SK-N-SH treated with all-trans-retinoic acid at 6 μM for 48 hours (cell line): ENCODE measurements around the gene ZRSR2.
"Not testable (repeated sequence)": the region's sequence is repeated elsewhere in the genome, so short reads cannot be mapped to it uniquely, and the experiment has no call there.

Experiments used
- ATAC-seq: fragments of 200-7000 bp; cut with Tn5 transposase; 3 replicates; pipeline ENCODE4 v1.9.1; 2020; ENCODE audit warnings: mild to moderate bottlenecking, moderate library complexity
- ARNTL ChIP-seq: fragments of 450-650 bp; formaldehyde crosslinking; IDR thresholded peaks from 2 replicates; pipeline ENCODE4 v1.5.0; 2020; ENCODE audit warnings: low read depth, mild to moderate bottlenecking, moderate library complexity, borderline replicate concordance
- BACH2 ChIP-seq: fragments of 250-450 bp; sonication (Bioruptor Pico); IDR thresholded peaks from 2 replicates; pipeline ENCODE4 v1.9.0; 2021; ENCODE audit warnings: mild to moderate bottlenecking, borderline replicate concordance
- CREB5 ChIP-seq: fragments of 250-450 bp; sonication (Bioruptor Pico); IDR thresholded peaks from 2 replicates; pipeline ENCODE4 v1.5.1; 2020; ENCODE audit warnings: low read depth, mild to moderate bottlenecking, moderate library complexity
- CSDC2 ChIP-seq: fragments of 250-450 bp; sonication (Bioruptor Pico); IDR thresholded peaks from 2 replicates; pipeline ENCODE4 v1.5.0; 2020; ENCODE audit warnings: mild to moderate bottlenecking, moderate library complexity
- CSRNP3 ChIP-seq: fragments of 250-450 bp; sonication (Bioruptor Pico); IDR thresholded peaks from 2 replicates; pipeline ENCODE4 v1.5.1; 2021; ENCODE audit warnings: mild to moderate bottlenecking, moderate library complexity
- ESRRG ChIP-seq: fragments of 250-450 bp; sonication (Bioruptor Pico); IDR thresholded peaks from 2 replicates; pipeline ENCODE4 v1.6.1; 2021; ENCODE audit warnings: mild to moderate bottlenecking
- GLIS3 ChIP-seq: fragments of 250-450 bp; sonication (Bioruptor Pico); IDR thresholded peaks from 2 replicates; pipeline ENCODE4 v1.5.0; 2020; ENCODE audit warnings: mild to moderate bottlenecking, moderate library complexity
- ISL1 ChIP-seq: fragments of 250-450 bp; sonication (Bioruptor Pico); IDR thresholded peaks from 2 replicates; pipeline ENCODE4 v2.1.2; 2022; ENCODE audit warnings: mild to moderate bottlenecking, moderate library complexity
- PATZ1 ChIP-seq: fragments of 250-450 bp; sonication (Bioruptor Pico); IDR thresholded peaks from 2 replicates; pipeline ENCODE4 v1.8.0; 2020; ENCODE audit warnings: mild to moderate bottlenecking, moderate library complexity, borderline replicate concordance
- POU6F1 ChIP-seq: fragments of 250-450 bp; sonication (Bioruptor Pico); IDR thresholded peaks from 2 replicates; pipeline ENCODE4 v1.8.0; 2021; ENCODE audit warnings: low read depth, mild to moderate bottlenecking, moderate library complexity, borderline replicate concordance
- PPARA ChIP-seq: fragments of 250-450 bp; sonication (Bioruptor Pico); IDR thresholded peaks from 2 replicates; pipeline ENCODE4 v1.5.0; 2020; ENCODE audit warnings: mild to moderate bottlenecking, borderline replicate concordance
- RARB ChIP-seq: fragments of 250-450 bp; sonication (Bioruptor Pico); IDR thresholded peaks from 2 replicates; pipeline ENCODE4 v1.8.0; 2021; ENCODE audit warnings: mild to moderate bottlenecking, moderate library complexity
- SNAI2 ChIP-seq: fragments of 250-450 bp; sonication (Bioruptor Pico); IDR thresholded peaks from 2 replicates; pipeline ENCODE4 v1.5.0; 2020; ENCODE audit warnings: mild to moderate bottlenecking, moderate library complexity
- TCF4 ChIP-seq: fragments of 250-450 bp; sonication (Bioruptor Pico); IDR thresholded peaks from 2 replicates; pipeline ENCODE4 v1.8.0; 2021; ENCODE audit warnings: mild to moderate bottlenecking, moderate library complexity, borderline replicate concordance
- TOX ChIP-seq: fragments of 250-450 bp; sonication (Bioruptor Pico); IDR thresholded peaks from 2 replicates; pipeline ENCODE4 v1.8.0; 2021; ENCODE audit warnings: mild to moderate bottlenecking, moderate library complexity, borderline replicate concordance
- TSHZ2 ChIP-seq: fragments of 250-450 bp; sonication (Bioruptor Pico); IDR thresholded peaks from 2 replicates; pipeline ENCODE4 v1.5.0; 2020; ENCODE audit warnings: mild to moderate bottlenecking, moderate library complexity
- ZC3H10 ChIP-seq: fragments of 250-450 bp; sonication (Bioruptor Pico); IDR thresholded peaks from 2 replicates; pipeline ENCODE4 v1.5.1; 2021; ENCODE audit warnings: mild to moderate bottlenecking, moderate library complexity
- ZFP3 ChIP-seq: fragments of 250-450 bp; sonication (Bioruptor Pico); IDR thresholded peaks from 2 replicates; pipeline ENCODE4 v1.5.0; 2020; ENCODE audit warnings: mild to moderate bottlenecking, moderate library complexity
- ZNF565 ChIP-seq: fragments of 450-650 bp; formaldehyde crosslinking; conservative IDR thresholded peaks from 2 replicates; pipeline ENCODE4 v1.5.0; 2020; ENCODE audit warnings: low read depth, mild to moderate bottlenecking, moderate library complexity
- ZNF70 ChIP-seq: fragments of 450-650 bp; formaldehyde crosslinking; IDR thresholded peaks from 2 replicates; pipeline ENCODE4 v1.5.0; 2020; ENCODE audit warnings: mild to moderate bottlenecking, moderate library complexity
- ZNF8 ChIP-seq: fragments of 450-650 bp; formaldehyde crosslinking; IDR thresholded peaks from 2 replicates; pipeline ENCODE4 v1.5.0; 2020; ENCODE audit warnings: mild to moderate bottlenecking, moderate library complexity

ZRSR2 gene

GRCh38 chrX:15825936-15826335 is 35.7 kb downstream of the ZRSR2 start:
- ATAC-seq: no peak
- no peak for TF ChIP-seq GLIS3 (CRISPR knock-in tag)
- TF ChIP-seq ZNF70 (CRISPR knock-in tag): no peak
- no peak for TF ChIP-seq ZNF8 (CRISPR knock-in tag)
- TF ChIP-seq POU6F1 (CRISPR knock-in tag): no peak
- TF ChIP-seq ESRRG (CRISPR knock-in tag): no peak
- no peak for TF ChIP-seq ZC3H10 (CRISPR knock-in tag)
- no peak for TF ChIP-seq PPARA (CRISPR knock-in tag)
- no peak for TF ChIP-seq ZNF565 (CRISPR knock-in tag)
- TF ChIP-seq TCF4 (CRISPR knock-in tag): no peak
- no peak for TF ChIP-seq ARNTL (CRISPR knock-in tag)
- TF ChIP-seq CREB5: no peak
- TF ChIP-seq BACH2: no peak
- TF ChIP-seq TSHZ2 (CRISPR knock-in tag): no peak

- ATAC-seq: no peak
- TF ChIP-seq ZNF565 (CRISPR knock-in tag): no peak
- no peak for TF ChIP-seq BACH2
- TF ChIP-seq GLIS3 (CRISPR knock-in tag): no peak
- TF ChIP-seq CREB5: no peak
- no peak for TF ChIP-seq PATZ1 (CRISPR knock-in tag)
- TF ChIP-seq RARB (CRISPR knock-in tag): no peak
- no peak for TF ChIP-seq ISL1 (CRISPR knock-in tag)
- no peak for TF ChIP-seq TCF4 (CRISPR knock-in tag)
- no peak for TF ChIP-seq TOX (CRISPR knock-in tag)
- no peak for TF ChIP-seq POU6F1 (CRISPR knock-in tag)
- TF ChIP-seq ZNF8 (CRISPR knock-in tag): no peak
- no peak for TF ChIP-seq ZFP3
- no peak for TF ChIP-seq CSDC2 (CRISPR knock-in tag)
- no peak for TF ChIP-seq SNAI2 (CRISPR knock-in tag)
- TF ChIP-seq ESRRG (CRISPR knock-in tag): no peak
- no peak for TF ChIP-seq CSRNP3
- no peak for TF ChIP-seq ZNF70 (CRISPR knock-in tag)
Observed at GRCh38 chrX:15829217-15829616, 38.9 kb downstream of the ZRSR2 start.

- ATAC-seq: not testable (repeated sequence)
Observed at GRCh38 chrX:15831347-15831746, 41.1 kb downstream of the ZRSR2 start.
